Nucleus accumbens (tissue), 56 donors: ENCODE results near the gene DLAT.
A peak's percentile ranks its signal among the peaks of the same experiment; 100 is the strongest.
"Not testable (repeated sequence)": the region's sequence is repeated elsewhere in the genome, so short reads cannot be mapped to it uniquely, and the experiment has no call there.

Experiments used
- DNase-seq, 56 donors: peaks; one replicate each; lab custom pipeline; 2025; lab: John Stamatoyannopoulos, UW

DLAT gene

GRCh38 chr11:112024773-112025678 is at the start of gene DLAT:
DLAT (plus strand) TSS chr11:112025408; CDS start chr11:112025473, 65 bp downstream.
- DNase-seq: peak in 55 of 56 donors; percentile 52 to 93 (median 78)

GRCh38 chr11:111976119-111976766 is 49.0 kb upstream of the DLAT start:
- DNase-seq: peak in 1 of 56 donors; percentile 31

- peak in 13 of 56 donors; percentile 33 to 77 (median 58) for DNase-seq
Measured at GRCh38 chr11:111976767-111977145, 48.5 kb upstream of the DLAT start.

- peak in 54 of 56 donors; percentile 20 to 88 (median 68) for DNase-seq
Measured at GRCh38 chr11:111977146-111978027, 47.8 kb upstream of the DLAT start.

- peak in 52 of 56 donors; percentile 38 to 89 (median 72) for DNase-seq
Measured at GRCh38 chr11:111978028-111978771, 47.0 kb upstream of the DLAT start.

GRCh38 chr11:111980062-111980461 is 45.1 kb upstream of the DLAT start:
- DNase-seq: no peak

GRCh38 chr11:111981270-111981669 is 43.9 kb upstream of the DLAT start:
- DNase-seq: no peak

GRCh38 chr11:111982019-111982464 is 43.2 kb upstream of the DLAT start:
- DNase-seq: peak in 31 of 56 donors; percentile 9 to 57 (median 26)

GRCh38 chr11:111982541-111983186 is 42.5 kb upstream of the DLAT start:
- peak in 2 of 56 donors; percentile 52 to 67 for DNase-seq

- peak in 46 of 56 donors; percentile 9 to 73 (median 52) for DNase-seq
Measured at GRCh38 chr11:111983187-111983986, 41.8 kb upstream of the DLAT start.

GRCh38 chr11:111986589-111986988 is 38.6 kb upstream of the DLAT start:
- no peak for DNase-seq

GRCh38 chr11:111990381-111990780 is 34.8 kb upstream of the DLAT start:
- DNase-seq: no peak

GRCh38 chr11:111992206-111992855 is 32.9 kb upstream of the DLAT start:
- no peak for DNase-seq

- no peak for DNase-seq
Measured at GRCh38 chr11:111996129-111996528, 29.1 kb upstream of the DLAT start.

- not testable (repeated sequence) for DNase-seq
Measured at GRCh38 chr11:111996669-111997068, 28.5 kb upstream of the DLAT start.

GRCh38 chr11:111999111-111999510 is 26.1 kb upstream of the DLAT start:
- no peak for DNase-seq

GRCh38 chr11:112000703-112001102 is 24.5 kb upstream of the DLAT start:
- no peak for DNase-seq
